HFFc6 (cell line): ENCODE measurements around the gene TRAF7. TPM values are rescaled to one million over a fixed set of nuclear protein-coding genes. Genes with fewer than 3 reads are reported as not detected.
A peak's percentile ranks its signal among the peaks of the same experiment; 100 is the strongest.

ENCODE experiments used
- DNase-seq: peaks from one replicate; pipeline ENCODE4 v3.0.0-alpha.2; 2018
- H3K27ac Mint-ChIP-seq: 2 replicates; pipeline ENCODE4 v1.8.0; 2020; ENCODE audit warnings: mild to moderate bottlenecking, mixed read lengths
- H3K27me3 Mint-ChIP-seq: 2 replicates; pipeline ENCODE4 v1.8.0; 2021; ENCODE audit warnings: mild to moderate bottlenecking, moderate library complexity, mixed read lengths; ENCODE audit not compliant: insufficient read depth
- H3K36me3 Mint-ChIP-seq: 2 replicates; pipeline ENCODE4 v1.8.0; 2021; ENCODE audit warnings: low read depth, mixed read lengths
- H3K4me1 Mint-ChIP-seq: 2 replicates; pipeline ENCODE4 v1.8.0; 2020; ENCODE audit warnings: low read depth, mixed read lengths
- H3K4me3 Mint-ChIP-seq: 2 replicates; pipeline ENCODE4 v1.8.0; 2020; ENCODE audit warnings: mild to moderate bottlenecking, moderate library complexity, mixed read lengths
- H3K9me3 Mint-ChIP-seq: 2 replicates; pipeline ENCODE4 v1.8.0; 2020; ENCODE audit warnings: mild to moderate bottlenecking, mixed read lengths
- CTCF ChIP-seq: fragments of 200-600 bp; sonication (generic); IDR thresholded peaks from 2 replicates; pipeline ENCODE4 v1.5.0; 2021; ENCODE audit warnings: antibody characterized with exemption, mild to moderate bottlenecking
- total RNA-seq, 6 experiments: library from RNA; stranded (reverse); fragmentation: NEBNext Ultra II Directional; extraction: Animal tissue kit (Norgen Biotek cat#: 25700); gene quantifications; 2 replicates in 1 of 6; 3 replicates in 5 of 6; pipeline ENCODE4 v1.2.3, GENCODE V29; 2021

The TRAF7 gene
- total RNA-seq, 6 experiments from 2014 or later: 81.4 to 88.3 (median 85.3) TPM

- TF ChIP-seq CTCF: no peak
- no peaks in the 10 kb centered on the region for H3K36me3 Mint-ChIP-seq
- no peak overlapping the region for H3K4me3 Mint-ChIP-seq
- no peaks in the 10 kb centered on the region for H3K9me3 Mint-ChIP-seq
- H3K4me1 Mint-ChIP-seq: no peaks in the 10 kb centered on the region; the same call in 1 of the 2 replicates
- H3K27ac Mint-ChIP-seq: no peak overlapping the region
- DNase-seq: no peak
- H3K27me3 Mint-ChIP-seq: peaks cover 4% of the 10 kb centered on the region
Observed at GRCh38 chr16:2189252-2189893, 33.8 kb downstream of the TRAF7 start.

- Mint-ChIP-seq H3K4me3 (no peak overlapping the region), H3K4me1 (no peaks in the 10 kb centered on the region; the same call in 1 of the 2 replicates), H3K27me3 (peaks cover 6% of the 10 kb centered on the region; the same call in 1 of the 2 replicates), H3K9me3 (no peaks in the 10 kb centered on the region), H3K27ac (no peak overlapping the region), H3K36me3 (no peaks in the 10 kb centered on the region)
- no peak for DNase-seq
- no peak for TF ChIP-seq CTCF
Observed at GRCh38 chr16:2190002-2190658, 34.5 kb downstream of the TRAF7 start.

GRCh38 chr16:2190659-2191445 is 35.3 kb downstream of the TRAF7 start:
- no peak for DNase-seq
- Mint-ChIP-seq H3K27me3 (peaks cover 9% of the 10 kb centered on the region; the same call in 1 of the 2 replicates), H3K4me1 (no peaks in the 10 kb centered on the region; the same call in 1 of the 2 replicates), H3K4me3 (no peak overlapping the region), H3K27ac (no peak overlapping the region), H3K36me3 (no peaks in the 10 kb centered on the region), H3K9me3 (no peaks in the 10 kb centered on the region)
- no peak for TF ChIP-seq CTCF

GRCh38 chr16:2191446-2191706 is 35.8 kb downstream of the TRAF7 start:
- TF ChIP-seq CTCF: no peak
- peaks cover 5% of the 10 kb centered on the region; the same call in 1 of the 2 replicates for H3K27me3 Mint-ChIP-seq
- H3K36me3 Mint-ChIP-seq: no peaks in the 10 kb centered on the region
- no peaks in the 10 kb centered on the region; the same call in 1 of the 2 replicates for H3K4me1 Mint-ChIP-seq
- no peak overlapping the region for H3K27ac Mint-ChIP-seq
- no peaks in the 10 kb centered on the region for H3K9me3 Mint-ChIP-seq
- H3K4me3 Mint-ChIP-seq: no peak overlapping the region
- DNase-seq: no peak

GRCh38 chr16:2194166-2194834 is 38.7 kb downstream of the TRAF7 start:
- Mint-ChIP-seq H3K4me1 (no peaks in the 10 kb centered on the region; the same call in 1 of the 2 replicates), H3K4me3 (no peak overlapping the region), H3K36me3 (no peaks in the 10 kb centered on the region), H3K27me3 (peaks cover 14% of the 10 kb centered on the region), H3K27ac (no peak overlapping the region), H3K9me3 (no peaks in the 10 kb centered on the region)
- DNase-seq: peak; percentile 54
- no peak for TF ChIP-seq CTCF
